Gastroesophageal sphincter (tissue), 3 donors: ENCODE measurements around the gene ARGLU1.

Experiments
- CTCF ChIP-seq, 4 experiments: fragments of 200-600 bp in 2 of 4; fragments of 450-650 bp in 2 of 4; sonication (generic) in 1 of 4; IDR thresholded peaks; one replicate each; pipeline ENCODE4 v1.5.1; 2017 to 2019; ENCODE audit warnings: antibody characterized with exemption in 4 of 4, mild to moderate bottlenecking in 2 of 4, moderate library complexity in 2 of 4
- EP300 ChIP-seq: sonication (generic); formaldehyde crosslinking; IDR thresholded peaks from one replicate; pipeline ENCODE4 v1.6.1; 2017; ENCODE audit warnings: antibody characterized with exemption, mild to moderate bottlenecking
- POLR2A ChIP-seq, 2 donors: fragments of 450-650 bp; IDR thresholded peaks; one replicate each; pipeline ENCODE4 v1.6.1; 2017; ENCODE audit warnings: antibody characterized with exemption in 2 of 2, mild to moderate bottlenecking in 2 of 2, moderate library complexity in 1 of 2
- POLR2AphosphoS5 ChIP-seq: sonication (generic); formaldehyde crosslinking; IDR thresholded peaks from one replicate; pipeline ENCODE4 v1.6.1; 2017; ENCODE audit warnings: antibody characterized with exemption

GRCh38 chr13:106517109-106517847 lies 50.7 kb downstream of the ARGLU1 start:
- no peak for TF ChIP-seq POLR2A (IDR thresholded peaks at IDR 0.05)
- TF ChIP-seq POLR2AphosphoS5 = no peak
- TF ChIP-seq CTCF (IDR thresholded peaks at IDR 0.05) = no peak
- TF ChIP-seq EP300 = no peak
